ENCODE results near the gene ASTN2. TPM values are rescaled to one million over a fixed set of nuclear protein-coding genes. Genes with fewer than 3 reads are reported as not detected.

ASTN2 gene
- total RNA-seq, 1 experiment from 2014 or later = 4.8 TPM

DNA sequence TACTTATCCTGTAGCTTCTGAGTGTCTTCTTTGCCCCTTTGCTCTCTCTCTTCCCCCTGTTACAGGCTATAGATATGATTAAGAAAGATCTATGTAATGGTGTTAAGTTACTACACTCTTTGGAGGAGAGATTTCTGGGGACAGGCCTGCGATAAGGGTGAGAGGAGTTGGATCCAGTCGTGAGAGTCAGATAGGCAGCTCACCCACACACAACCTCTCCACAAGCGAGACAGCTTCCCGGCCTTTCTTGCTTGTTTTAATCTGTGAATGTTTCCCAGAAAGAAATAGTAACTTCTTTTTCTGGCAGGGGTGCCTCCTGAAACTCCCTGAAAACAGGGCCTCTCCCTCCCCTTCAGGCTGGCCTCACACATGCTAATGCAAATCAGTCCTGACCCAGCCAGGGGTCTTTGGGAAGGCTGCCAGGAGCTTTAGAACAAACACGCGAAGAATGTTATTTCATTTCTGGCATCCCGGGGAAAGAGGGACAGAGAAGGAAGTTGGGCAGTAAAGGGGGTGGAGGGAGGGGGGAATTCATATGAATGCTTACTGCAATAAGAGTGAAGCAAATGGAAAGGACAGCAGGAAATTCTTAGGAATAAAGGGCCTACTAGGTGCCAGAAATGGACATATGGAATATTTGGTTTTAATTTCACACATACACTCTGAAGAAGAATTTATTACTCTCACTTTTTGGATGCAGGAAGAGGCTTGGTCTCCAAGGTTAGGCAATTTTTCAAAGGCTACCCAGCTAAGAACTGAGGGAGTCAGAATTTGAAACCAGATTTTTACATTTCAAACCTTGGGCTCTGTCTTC lies 943.6 kb downstream of the ASTN2 start:
- ChIA-PET POLR2A (no interaction called here), RAD21 (ENCODE audit: low non-redundant PET in 1 of 2, low total read pairs in 2 of 2, uncharacterized antibody in 2 of 2, unreplicated experiment in 2 of 2) (no interaction called here), CTCF (no interaction called here)
- Histone ChIP-seq H4K20me1 (ENCODE audit: insufficient read depth) (no peaks in the 10 kb centered on the region), H3K4me3 (replicated peaks in 1 of 2; ENCODE audit: low read depth in 1 of 2, low read length in 2 of 2) (no peak overlapping the region), H3K36me3 (ENCODE audit: control insufficient read depth in 1 of 2, insufficient read depth in 2 of 2, low read length in 2 of 2) (no peaks in the 10 kb centered on the region), H3K9me3 (ENCODE audit: control insufficient read depth in 1 of 2, insufficient read depth in 1 of 2, low read depth in 1 of 2, low read length in 2 of 2) (no peaks in the 10 kb centered on the region), H3K4me2 (ENCODE audit: low read length) (no peak overlapping the region), H3K4me1 (ENCODE audit: control insufficient read depth in 1 of 2, insufficient read depth in 2 of 2, low read length in 2 of 2) (no peaks in the 10 kb centered on the region), H3K9me2 (ENCODE audit: insufficient read depth) (no peaks in the 10 kb centered on the region), H3K27me3 (ENCODE audit: insufficient read depth, low read length) (no peaks in the 10 kb centered on the region), H2AFZ (ENCODE audit: low read depth, low read length, poor library complexity, severe bottlenecking) (no peak overlapping the region), H3K27ac (ENCODE audit: low read depth, low read length) (no peak overlapping the region), H3K79me2 (ENCODE audit: insufficient read depth, low read length) (no peaks in the 10 kb centered on the region), H3K9ac (ENCODE audit: low read length) (no peak overlapping the region)
- no peak for DNase-seq (ENCODE audit: low read depth, low spot score)
- BruUV-seq (replicated peaks) = no TSS peak
- TF ChIP-seq SRF (IDR thresholded peaks at IDR 0.05; ENCODE audit: low read depth) (no peak), ELF1 (IDR thresholded peaks at IDR 0.05; ENCODE audit: borderline replicate concordance, low read depth) (no peak), ZNF274 (IDR thresholded peaks at IDR 0.05; ENCODE audit: low read depth, low read length) (no peak), EZH2 (IDR thresholded peaks at IDR 0.05) (no peak), POLR2AphosphoS5 (IDR thresholded peaks at IDR 0.05; ENCODE audit: low read depth, low read length) (no peak), RAD21 (IDR thresholded peaks at IDR 0.05; ENCODE audit: low read depth) (no peak), SIN3A (IDR thresholded peaks at IDR 0.05; ENCODE audit: low read depth) (no peak)
- TF ChIP-seq, protein P1, sequence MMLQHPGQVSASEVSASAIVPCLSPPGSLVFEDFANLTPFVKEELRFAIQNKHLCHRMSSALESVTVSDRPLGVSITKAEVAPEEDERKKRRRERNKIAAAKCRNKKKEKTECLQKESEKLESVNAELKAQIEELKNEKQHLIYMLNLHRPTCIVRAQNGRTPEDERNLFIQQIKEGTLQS (IDR thresholded peaks at IDR 0.05) = no peak
- TF ChIP-seq, protein P2, sequence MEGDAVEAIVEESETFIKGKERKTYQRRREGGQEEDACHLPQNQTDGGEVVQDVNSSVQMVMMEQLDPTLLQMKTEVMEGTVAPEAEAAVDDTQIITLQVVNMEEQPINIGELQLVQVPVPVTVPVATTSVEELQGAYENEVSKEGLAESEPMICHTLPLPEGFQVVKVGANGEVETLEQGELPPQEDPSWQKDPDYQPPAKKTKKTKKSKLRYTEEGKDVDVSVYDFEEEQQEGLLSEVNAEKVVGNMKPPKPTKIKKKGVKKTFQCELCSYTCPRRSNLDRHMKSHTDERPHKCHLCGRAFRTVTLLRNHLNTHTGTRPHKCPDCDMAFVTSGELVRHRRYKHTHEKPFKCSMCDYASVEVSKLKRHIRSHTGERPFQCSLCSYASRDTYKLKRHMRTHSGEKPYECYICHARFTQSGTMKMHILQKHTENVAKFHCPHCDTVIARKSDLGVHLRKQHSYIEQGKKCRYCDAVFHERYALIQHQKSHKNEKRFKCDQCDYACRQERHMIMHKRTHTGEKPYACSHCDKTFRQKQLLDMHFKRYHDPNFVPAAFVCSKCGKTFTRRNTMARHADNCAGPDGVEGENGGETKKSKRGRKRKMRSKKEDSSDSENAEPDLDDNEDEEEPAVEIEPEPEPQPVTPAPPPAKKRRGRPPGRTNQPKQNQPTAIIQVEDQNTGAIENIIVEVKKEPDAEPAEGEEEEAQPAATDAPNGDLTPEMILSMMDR (IDR thresholded peaks at IDR 0.05 in 2 of 3, conservative IDR thresholded peaks at IDR 0.05 in 1 of 3; ENCODE audit: borderline replicate concordance in 1 of 3, insufficient read depth in 1 of 3, low read depth in 2 of 3, low read length in 2 of 3) = no peak
- TF ChIP-seq, protein P3, sequence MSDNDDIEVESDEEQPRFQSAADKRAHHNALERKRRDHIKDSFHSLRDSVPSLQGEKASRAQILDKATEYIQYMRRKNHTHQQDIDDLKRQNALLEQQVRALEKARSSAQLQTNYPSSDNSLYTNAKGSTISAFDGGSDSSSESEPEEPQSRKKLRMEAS (IDR thresholded peaks at IDR 0.05) = no peak
- TF ChIP-seq, protein P4, sequence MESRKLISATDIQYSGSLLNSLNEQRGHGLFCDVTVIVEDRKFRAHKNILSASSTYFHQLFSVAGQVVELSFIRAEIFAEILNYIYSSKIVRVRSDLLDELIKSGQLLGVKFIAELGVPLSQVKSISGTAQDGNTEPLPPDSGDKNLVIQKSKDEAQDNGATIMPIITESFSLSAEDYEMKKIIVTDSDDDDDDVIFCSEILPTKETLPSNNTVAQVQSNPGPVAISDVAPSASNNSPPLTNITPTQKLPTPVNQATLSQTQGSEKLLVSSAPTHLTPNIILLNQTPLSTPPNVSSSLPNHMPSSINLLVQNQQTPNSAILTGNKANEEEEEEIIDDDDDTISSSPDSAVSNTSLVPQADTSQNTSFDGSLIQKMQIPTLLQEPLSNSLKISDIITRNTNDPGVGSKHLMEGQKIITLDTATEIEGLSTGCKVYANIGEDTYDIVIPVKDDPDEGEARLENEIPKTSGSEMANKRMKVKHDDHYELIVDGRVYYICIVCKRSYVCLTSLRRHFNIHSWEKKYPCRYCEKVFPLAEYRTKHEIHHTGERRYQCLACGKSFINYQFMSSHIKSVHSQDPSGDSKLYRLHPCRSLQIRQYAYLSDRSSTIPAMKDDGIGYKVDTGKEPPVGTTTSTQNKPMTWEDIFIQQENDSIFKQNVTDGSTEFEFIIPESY (IDR thresholded peaks at IDR 0.05; ENCODE audit: extremely low read depth, insufficient replicate concordance, low read length) = no peak
- no peak for ATAC-seq
- intact Hi-C loops (cut with micrococcal nuclease) = no loop called here
